Measurements from ENCODE around the gene RUNX3.

DNA sequence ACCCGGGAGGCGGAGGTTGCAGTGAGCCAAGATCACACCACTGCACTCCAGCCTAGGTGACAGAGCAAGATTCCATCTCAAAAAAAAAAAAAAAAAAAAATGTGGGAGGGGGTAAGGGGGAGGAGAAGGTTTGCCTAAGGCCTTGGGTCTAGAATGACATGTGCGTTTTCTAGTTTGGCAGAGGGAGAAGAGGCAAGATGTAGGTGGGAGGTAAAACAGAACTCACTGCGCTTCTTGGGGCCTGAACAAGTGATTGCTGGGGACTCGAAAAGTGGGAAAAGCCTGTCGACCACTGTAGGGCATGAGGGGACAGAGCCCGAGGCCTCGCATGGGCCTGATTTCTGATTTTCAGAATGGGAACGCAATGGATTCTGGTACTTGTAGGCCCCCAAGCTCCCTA lies 19.9 kb downstream of the RUNX3 start:
- TF ChIP-seq, protein P1, sequence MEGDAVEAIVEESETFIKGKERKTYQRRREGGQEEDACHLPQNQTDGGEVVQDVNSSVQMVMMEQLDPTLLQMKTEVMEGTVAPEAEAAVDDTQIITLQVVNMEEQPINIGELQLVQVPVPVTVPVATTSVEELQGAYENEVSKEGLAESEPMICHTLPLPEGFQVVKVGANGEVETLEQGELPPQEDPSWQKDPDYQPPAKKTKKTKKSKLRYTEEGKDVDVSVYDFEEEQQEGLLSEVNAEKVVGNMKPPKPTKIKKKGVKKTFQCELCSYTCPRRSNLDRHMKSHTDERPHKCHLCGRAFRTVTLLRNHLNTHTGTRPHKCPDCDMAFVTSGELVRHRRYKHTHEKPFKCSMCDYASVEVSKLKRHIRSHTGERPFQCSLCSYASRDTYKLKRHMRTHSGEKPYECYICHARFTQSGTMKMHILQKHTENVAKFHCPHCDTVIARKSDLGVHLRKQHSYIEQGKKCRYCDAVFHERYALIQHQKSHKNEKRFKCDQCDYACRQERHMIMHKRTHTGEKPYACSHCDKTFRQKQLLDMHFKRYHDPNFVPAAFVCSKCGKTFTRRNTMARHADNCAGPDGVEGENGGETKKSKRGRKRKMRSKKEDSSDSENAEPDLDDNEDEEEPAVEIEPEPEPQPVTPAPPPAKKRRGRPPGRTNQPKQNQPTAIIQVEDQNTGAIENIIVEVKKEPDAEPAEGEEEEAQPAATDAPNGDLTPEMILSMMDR (IDR thresholded peaks at IDR 0.05), result no peak
- TF ChIP-seq CHD2 (IDR thresholded peaks at IDR 0.05; ENCODE audit: low read length, partially characterized antibody) (no peak), POLR2AphosphoS5 (IDR thresholded peaks at IDR 0.05; ENCODE audit: low read depth, low read length) (no peak), RAD21 (IDR thresholded peaks at IDR 0.05; ENCODE audit: low read length) (no peak), GABPA (IDR thresholded peaks at IDR 0.05; ENCODE audit: low read depth) (no peak), SIN3A (IDR thresholded peaks at IDR 0.05; ENCODE audit: borderline replicate concordance, low read depth, low read length) (no peak), MEF2A (IDR thresholded peaks at IDR 0.05; ENCODE audit: borderline replicate concordance, low read depth) (no peak), FOXJ3 (CRISPR knock-in tag; IDR thresholded peaks at IDR 0.05) (no peak), MXI1 (IDR thresholded peaks at IDR 0.05; ENCODE audit: low read depth, low read length) (no peak), EP300 (IDR thresholded peaks at IDR 0.05; ENCODE audit: borderline replicate concordance in 1 of 2, low read depth in 1 of 2, low read length in 1 of 2) (no peak)
- TF ChIP-seq, protein P2, sequence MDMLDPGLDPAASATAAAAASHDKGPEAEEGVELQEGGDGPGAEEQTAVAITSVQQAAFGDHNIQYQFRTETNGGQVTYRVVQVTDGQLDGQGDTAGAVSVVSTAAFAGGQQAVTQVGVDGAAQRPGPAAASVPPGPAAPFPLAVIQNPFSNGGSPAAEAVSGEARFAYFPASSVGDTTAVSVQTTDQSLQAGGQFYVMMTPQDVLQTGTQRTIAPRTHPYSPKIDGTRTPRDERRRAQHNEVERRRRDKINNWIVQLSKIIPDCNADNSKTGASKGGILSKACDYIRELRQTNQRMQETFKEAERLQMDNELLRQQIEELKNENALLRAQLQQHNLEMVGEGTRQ (IDR thresholded peaks at IDR 0.05; ENCODE audit: borderline replicate concordance, low read depth, low read length), result no peak
